Epithelial cell of esophagus (primary cell): ENCODE results near the gene LRRC1.
A peak's percentile ranks its signal among the peaks of the same experiment; 100 is the strongest.

Experiments
- DNase-seq: peaks from one replicate; pipeline ENCODE4 v3.0.0; 2010; ENCODE audit warnings: low read depth
- H3K4me3 ChIP-seq: 2 replicates; pipeline ENCODE4 v1.5.1; 2011; ENCODE audit warnings: mild to moderate bottlenecking, low read length, control low read depth
- CTCF ChIP-seq: IDR thresholded peaks from 2 replicates; pipeline ENCODE4 v1.5.1; 2011; ENCODE audit warnings: low read depth, mild to moderate bottlenecking, low read length, control low read depth, inconsistent platforms; ENCODE audit not compliant: insufficient read depth; ENCODE audit errors: missing control alignments

The LRRC1 gene

GRCh38 chr6:53824714-53825113, 29.9 kb downstream of the LRRC1 start:
- TF ChIP-seq CTCF, result no peak
- no peak for DNase-seq
- H3K4me3 ChIP-seq, result no peak overlapping the region

- no peak for TF ChIP-seq CTCF
- DNase-seq, result no peak
- no peak overlapping the region for H3K4me3 ChIP-seq
Observed at GRCh38 chr6:53825532-53826321, 30.9 kb downstream of the LRRC1 start.

GRCh38 chr6:53827531-53827930, 32.7 kb downstream of the LRRC1 start:
- TF ChIP-seq CTCF, result no peak
- no peak overlapping the region for H3K4me3 ChIP-seq
- DNase-seq, result peak; percentile 35

GRCh38 chr6:53828215-53828614, 33.4 kb downstream of the LRRC1 start:
- H3K4me3 ChIP-seq, result no peak overlapping the region
- TF ChIP-seq CTCF, result no peak
- no peak for DNase-seq

GRCh38 chr6:53828966-53829697, 34.3 kb downstream of the LRRC1 start:
- no peak overlapping the region for H3K4me3 ChIP-seq
- DNase-seq, result no peak
- TF ChIP-seq CTCF, result no peak

GRCh38 chr6:53829698-53830221, 35.0 kb downstream of the LRRC1 start:
- no peak overlapping the region for H3K4me3 ChIP-seq
- TF ChIP-seq CTCF, result no peak
- no peak for DNase-seq
